Measurements from ENCODE around the gene EIF2D. TPM values are rescaled to one million over a fixed set of nuclear protein-coding genes. Genes with fewer than 3 reads are reported as not detected.

The EIF2D gene
- total and polyA plus RNA-seq, 2 of the 8 experiments (the other 6 are each of a cell fraction or from before 2014, with no cell fraction given): 36.1 to 37.1 TPM

GRCh38 chr1:206646504-206646903, 34.2 kb upstream of the EIF2D start (continued):
- TF ChIP-seq RAD21 (IDR thresholded peaks at IDR 0.05 in 1 of 2, conservative IDR thresholded peaks at IDR 0.05 in 1 of 2; ENCODE audit: low read depth in 2 of 2, low read length in 2 of 2) (no peak), CTBP2 (IDR thresholded peaks at IDR 0.05; ENCODE audit: borderline replicate concordance, insufficient read depth, insufficient read length, low read length) (no peak), USF2 (IDR thresholded peaks at IDR 0.05; ENCODE audit: low read length) (no peak), POU5F1 (IDR thresholded peaks at IDR 0.05; ENCODE audit: low read depth, low read length) (no peak), POLR2A (IDR thresholded peaks at IDR 0.05; ENCODE audit: control extremely low read depth in 1 of 2, low read depth in 2 of 2, low read length in 2 of 2) (no peak), SP4 (IDR thresholded peaks at IDR 0.05; ENCODE audit: low read length) (no peak)

Data from H1 (cell line).